Esophagus (tissue), 2 donors: Measurements from ENCODE around the gene PLCH2. TPM values are rescaled to one million over a fixed set of nuclear protein-coding genes. Genes with fewer than 3 reads are reported as not detected.
A peak's percentile ranks its signal among the peaks of the same experiment; 100 is the strongest.

Source experiments
- H3K27ac ChIP-seq, 2 donors: one replicate each; pipeline ENCODE4 v1.5.1; 2013; ENCODE audit warnings: low read depth in 2 of 2, mild to moderate bottlenecking in 2 of 2, inconsistent platforms in 1 of 2, low read length in 1 of 2, moderate library complexity in 1 of 2
- H3K27me3 ChIP-seq, 2 donors: one replicate each; pipeline ENCODE4 v1.6.1; 2013; ENCODE audit warnings: low read length in 2 of 2, control low read depth in 1 of 2, mild to moderate bottlenecking in 1 of 2; ENCODE audit not compliant: insufficient read depth in 2 of 2, control insufficient read depth in 1 of 2
- H3K36me3 ChIP-seq, 2 donors: one replicate each; pipeline ENCODE4 v1.6.1; 2013; ENCODE audit warnings: low read length in 1 of 2; ENCODE audit not compliant: control insufficient read depth in 2 of 2, insufficient read depth in 2 of 2
- H3K4me1 ChIP-seq, 2 donors: one replicate each; pipeline ENCODE4 v1.6.1; 2013; ENCODE audit warnings: low read length in 1 of 2; ENCODE audit not compliant: control insufficient read depth in 2 of 2, insufficient read depth in 2 of 2
- H3K4me3 ChIP-seq, 2 donors: one replicate each; pipeline ENCODE4 v1.5.1; 2013; ENCODE audit warnings: low read length in 2 of 2, mild to moderate bottlenecking in 2 of 2, low read depth in 1 of 2, moderate library complexity in 1 of 2
- H3K9me3 ChIP-seq, 2 donors: one replicate each; pipeline ENCODE4 v1.6.1; 2013; ENCODE audit warnings: mild to moderate bottlenecking in 2 of 2, low read depth in 1 of 2, low read length in 1 of 2, moderate library complexity in 1 of 2; ENCODE audit not compliant: control insufficient read depth in 2 of 2, insufficient read depth in 1 of 2
- WGBS, 2 donors: extraction: QIAGEN DNeasy Blood & Tissue Kit; methylation state at CpG; one replicate each; pipeline ENCODE4 v1.1.7; 2013; 5-methylcytosine and 5-hydroxymethylcytosine counted together
- polyA plus RNA-seq, 2 donors: library from polyadenylated mRNA; stranded (reverse); fragments of 200-250 nt; gene quantifications; one replicate each; pipeline ENCODE4 v1.2.3, GENCODE V29; 2013
- donor health status: healthy with polysubstance abuse.
- donor health status: Bipolar disorder and iron deficiency.

PLCH2 gene
- polyA plus RNA-seq, 2 donors = 19.2 to 88.7 TPM

GRCh38 chr1:2540816-2541492 lies 64.9 kb downstream of the PLCH2 start:
- no peak overlapping the region for H3K4me3 ChIP-seq

GRCh38 chr1:2541619-2542245 lies 65.6 kb downstream of the PLCH2 start:
- Histone ChIP-seq H3K4me1 (peaks cover 0 to 22% of the 10 kb centered on the region in 2 donors), H3K27me3 (no peaks in the 10 kb centered on the region), H3K4me3 (no peak overlapping the region), H3K27ac (no peak overlapping the region), H3K36me3 (no peaks in the 10 kb centered on the region), H3K9me3 (no peaks in the 10 kb centered on the region)
- 71 to 73% methylated on average over 25 of the region's 25 CpGs for WGBS, 2 donors

More at GRCh38 chr1:2540816-2541492, 64.9 kb downstream of the PLCH2 start:
- Histone ChIP-seq H3K36me3 (no peaks in the 10 kb centered on the region), H3K27ac (no peak overlapping the region), H3K9me3 (no peaks in the 10 kb centered on the region), H3K27me3 (no peaks in the 10 kb centered on the region), H3K4me1 (peaks cover 0 to 24% of the 10 kb centered on the region in 2 donors)
- 11 to 13% methylated on average over 37 to 39 of the region's 39 CpGs for WGBS, 2 donors

GRCh38 chr1:2542246-2542915 lies 66.3 kb downstream of the PLCH2 start:
- Histone ChIP-seq H3K36me3 (no peaks in the 10 kb centered on the region), H3K9me3 (no peaks in the 10 kb centered on the region), H3K4me3 (no peak overlapping the region), H3K27ac (no peak overlapping the region), H3K4me1 (peaks cover 4 to 20% of the 10 kb centered on the region in 2 donors), H3K27me3 (no peaks in the 10 kb centered on the region)
- WGBS, 2 donors = 83 to 84% methylated on average over 11 of the region's 11 CpGs

- Histone ChIP-seq H3K4me3 (no peak overlapping the region), H3K36me3 (no peaks in the 10 kb centered on the region), H3K27ac (no peak overlapping the region), H3K9me3 (no peaks in the 10 kb centered on the region), H3K27me3 (no peaks in the 10 kb centered on the region), H3K4me1 (peaks cover 4 to 24% of the 10 kb centered on the region in 2 donors)
- 25 to 35% methylated on average over 25 to 26 of the region's 26 CpGs for WGBS, 2 donors
These were observed 67.5 kb downstream of the PLCH2 start for GRCh38 chr1:2543543-2544092.

GRCh38 chr1:2544093-2544874 lies 68.2 kb downstream of the PLCH2 start:
- Histone ChIP-seq H3K27me3 (no peaks in the 10 kb centered on the region), H3K36me3 (no peaks in the 10 kb centered on the region), H3K27ac (no peak overlapping the region), H3K4me3 (no peak overlapping the region), H3K9me3 (no peaks in the 10 kb centered on the region), H3K4me1 (peaks cover 4 to 29% of the 10 kb centered on the region in 2 donors)
- WGBS, 2 donors = 52 to 55% methylated on average over 25 to 26 of the region's 26 CpGs

GRCh38 chr1:2544875-2545640 lies 69.0 kb downstream of the PLCH2 start:
- WGBS, 2 donors = 48 to 54% methylated on average over 19 of the region's 19 CpGs
- peak overlapping the region in 1 of 2 donors; percentile 13 for H3K27ac ChIP-seq

GRCh38 chr1:2545754-2546514 lies 69.8 kb downstream of the PLCH2 start:
- Histone ChIP-seq H3K9me3 (no peaks in the 10 kb centered on the region), H3K27ac (peak overlapping the region; percentile 80 to 96), H3K36me3 (no peaks in the 10 kb centered on the region), H3K4me3 (peak overlapping the region; percentile 50 to 51), H3K4me1 (peaks cover 4 to 31% of the 10 kb centered on the region in 2 donors), H3K27me3 (no peaks in the 10 kb centered on the region)
- 6% methylated on average over 28 to 37 of the region's 43 CpGs for WGBS, 2 donors

More at GRCh38 chr1:2544875-2545640, 69.0 kb downstream of the PLCH2 start:
- no peaks in the 10 kb centered on the region for H3K27me3 ChIP-seq
- no peaks in the 10 kb centered on the region for H3K36me3 ChIP-seq
- H3K9me3 ChIP-seq = no peaks in the 10 kb centered on the region
- H3K4me1 ChIP-seq = peaks cover 4 to 31% of the 10 kb centered on the region in 2 donors
- no peak overlapping the region for H3K4me3 ChIP-seq

GRCh38 chr1:2546515-2547209 lies 70.6 kb downstream of the PLCH2 start:
- 1% methylated on average over 46 to 52 of the region's 52 CpGs for WGBS, 2 donors
- Histone ChIP-seq H3K4me3 (peak overlapping the region; percentile 50 to 51), H3K27me3 (no peaks in the 10 kb centered on the region), H3K27ac (peak overlapping the region; percentile 96 to 99), H3K9me3 (no peaks in the 10 kb centered on the region), H3K4me1 (peaks cover 4 to 31% of the 10 kb centered on the region in 2 donors), H3K36me3 (no peaks in the 10 kb centered on the region)
